ACC112 (cell line): Measurements from ENCODE around the gene BCL2.

ENCODE experiments used
- H2AFZ ChIP-seq: fragments of 200-600 bp; sonication (generic); one replicate; pipeline ENCODE4 v1.6.0; 2017; ENCODE audit warnings: antibody characterized with exemption, low read length; ENCODE audit not compliant: unreplicated experiment
- H3K27ac ChIP-seq: fragments of 200-600 bp; sonication (generic); 2 replicates; pipeline ENCODE4 v1.5.1; 2014; ENCODE audit warnings: low read depth, mild to moderate bottlenecking, antibody characterized with exemption, low read length, moderate library complexity
- H3K27me3 ChIP-seq: fragments of 200-600 bp; sonication (generic); 2 replicates; pipeline ENCODE4 v1.6.1; 2014; ENCODE audit warnings: mild to moderate bottlenecking, antibody characterized with exemption, low read length, moderate library complexity, mixed read lengths; ENCODE audit not compliant: insufficient read depth
- H3K36me3 ChIP-seq: fragments of 200-600 bp; sonication (generic); 2 replicates; pipeline ENCODE4 v1.6.1; 2016; ENCODE audit warnings: mild to moderate bottlenecking, antibody characterized with exemption, low read length, moderate library complexity, mixed read lengths; ENCODE audit not compliant: insufficient read depth
- H3K4me1 ChIP-seq: fragments of 200-600 bp; sonication (generic); one replicate; pipeline ENCODE4 v1.6.1; 2016; ENCODE audit warnings: low read length, mixed read lengths; ENCODE audit not compliant: insufficient read depth, unreplicated experiment, control insufficient read depth
- H3K4me3 ChIP-seq: fragments of 200-600 bp; sonication (generic); 2 replicates; pipeline ENCODE4 v1.5.1; 2014; ENCODE audit warnings: mild to moderate bottlenecking, low read depth, low read length
- H3K79me2 ChIP-seq: fragments of 200-600 bp; sonication (generic); one replicate; pipeline ENCODE4 v1.6.0; 2016; ENCODE audit warnings: low read length; ENCODE audit not compliant: control insufficient read depth, unreplicated experiment, insufficient read depth

The BCL2 gene

DNA sequence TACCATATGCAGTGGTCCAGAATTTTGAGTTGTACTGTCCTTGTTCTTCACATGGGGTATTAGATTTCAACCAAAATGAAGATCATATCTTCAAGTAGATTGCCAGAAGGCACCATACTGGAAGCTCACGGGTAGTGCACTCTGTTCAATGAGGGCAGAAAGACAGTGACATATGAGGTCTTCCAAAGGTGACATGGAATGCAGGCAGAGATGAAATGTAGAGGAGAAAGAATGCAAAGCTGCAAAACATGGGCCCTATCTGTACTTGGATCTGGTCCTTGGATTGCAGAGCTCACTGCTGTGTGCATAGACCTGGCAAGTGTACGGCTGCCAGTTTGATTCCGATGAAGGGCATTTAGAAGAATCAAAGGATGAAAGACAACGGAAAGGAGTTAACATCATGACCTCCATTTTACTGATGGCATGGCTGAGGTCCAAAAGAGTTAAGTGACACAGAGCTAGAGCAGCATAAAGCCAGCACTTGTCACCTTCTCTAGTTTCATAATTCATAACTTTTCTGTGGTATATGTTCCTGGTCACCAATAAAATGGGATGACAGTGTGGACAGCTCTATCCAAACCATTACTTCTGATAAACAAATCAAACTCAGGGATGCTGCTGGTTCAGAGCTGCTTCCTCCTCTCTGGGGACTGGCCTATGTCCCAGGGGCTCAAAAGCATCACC lies 64.7 kb downstream of the BCL2 start:
- no peak overlapping the region for H3K4me3 ChIP-seq
- no peak overlapping the region for H2AFZ ChIP-seq
- H3K36me3 ChIP-seq: no peaks in the 10 kb centered on the region
- H3K27ac ChIP-seq: no peak overlapping the region
- H3K4me1 ChIP-seq: peaks cover 5% of the 10 kb centered on the region
- no peaks in the 10 kb centered on the region for H3K79me2 ChIP-seq
- no peaks in the 10 kb centered on the region for H3K27me3 ChIP-seq

- H2AFZ ChIP-seq: peak overlapping the region; percentile 19
- no peaks in the 10 kb centered on the region for H3K79me2 ChIP-seq
- peak overlapping the region; percentile 28; the same call in 1 of the 2 replicates for H3K27ac ChIP-seq
- H3K4me1 ChIP-seq: peaks cover 5% of the 10 kb centered on the region
- H3K36me3 ChIP-seq: no peaks in the 10 kb centered on the region
- H3K4me3 ChIP-seq: peak overlapping the region; percentile 6
- no peaks in the 10 kb centered on the region for H3K27me3 ChIP-seq
These were observed 65.9 kb downstream of the BCL2 start for GRCh38 chr18:63253428-63254372.

GRCh38 chr18:63253014-63253413 lies 66.6 kb downstream of the BCL2 start:
- Histone ChIP-seq H3K27me3 (no peaks in the 10 kb centered on the region), H3K79me2 (no peaks in the 10 kb centered on the region), H3K27ac (no peak overlapping the region), H3K4me1 (peaks cover 5% of the 10 kb centered on the region), H2AFZ (peak overlapping the region; percentile 19), H3K36me3 (no peaks in the 10 kb centered on the region), H3K4me3 (peak overlapping the region; percentile 6; the same call in 1 of the 2 replicates)

- no peaks in the 10 kb centered on the region for H3K79me2 ChIP-seq
- peaks cover 5% of the 10 kb centered on the region for H3K4me1 ChIP-seq
- no peak overlapping the region for H2AFZ ChIP-seq
- no peaks in the 10 kb centered on the region for H3K36me3 ChIP-seq
- no peaks in the 10 kb centered on the region for H3K27me3 ChIP-seq
- no peak overlapping the region for H3K27ac ChIP-seq
- no peak overlapping the region for H3K4me3 ChIP-seq
These were observed 69.8 kb downstream of the BCL2 start for GRCh38 chr18:63249771-63250170.

DNA sequence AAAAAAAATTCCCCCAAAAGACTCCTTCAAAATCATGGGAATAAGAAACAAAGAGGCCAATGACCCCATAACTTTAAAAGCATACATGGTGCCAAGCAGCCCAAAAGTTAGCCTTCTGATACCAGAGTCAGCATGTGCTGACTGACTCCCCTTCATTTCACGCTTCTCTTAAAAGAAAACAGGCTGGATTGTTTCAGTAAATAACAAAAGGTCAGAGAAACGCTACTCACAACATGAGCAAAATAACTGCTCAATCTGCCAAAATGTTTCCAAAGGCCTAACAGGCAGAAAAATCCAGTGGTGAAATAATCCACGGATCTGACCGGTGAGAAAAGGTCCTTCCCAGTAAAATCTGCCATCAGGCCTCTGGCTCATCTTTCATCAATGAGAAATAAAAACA lies 71.6 kb downstream of the BCL2 start:
- Histone ChIP-seq H3K27me3 (no peaks in the 10 kb centered on the region), H3K79me2 (no peaks in the 10 kb centered on the region), H3K4me1 (no peaks in the 10 kb centered on the region)

DNA sequence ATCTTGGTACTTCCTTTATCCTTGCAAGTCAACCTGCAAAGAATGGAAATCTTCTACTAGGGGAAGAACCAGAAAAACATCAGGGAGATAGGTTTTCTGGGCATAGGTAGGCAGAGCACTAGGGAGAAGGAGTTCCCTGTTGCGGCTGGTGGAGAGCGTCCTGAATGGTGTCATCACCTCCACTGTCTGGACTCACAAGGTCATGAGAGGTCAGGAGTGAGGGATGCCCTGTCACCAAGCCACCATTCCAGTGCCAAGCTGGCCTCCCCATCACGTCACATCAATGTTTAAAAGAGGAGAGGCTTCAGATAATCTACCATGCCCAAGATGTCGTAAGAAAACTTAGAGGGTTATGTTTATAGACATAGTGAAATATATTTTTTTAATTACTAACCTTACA lies 72.1 kb downstream of the BCL2 start:
- H3K4me1 ChIP-seq: no peaks in the 10 kb centered on the region
- H3K27ac ChIP-seq: no peak overlapping the region
- no peaks in the 10 kb centered on the region for H3K27me3 ChIP-seq
- no peaks in the 10 kb centered on the region for H3K36me3 ChIP-seq
- H3K4me3 ChIP-seq: no peak overlapping the region
- no peak overlapping the region for H2AFZ ChIP-seq
- H3K79me2 ChIP-seq: no peaks in the 10 kb centered on the region

More for the DNA sequence above, 71.6 kb downstream of the BCL2 start:
- Histone ChIP-seq H2AFZ (no peak overlapping the region), H3K36me3 (no peaks in the 10 kb centered on the region), H3K27ac (no peak overlapping the region), H3K4me3 (no peak overlapping the region)

- Histone ChIP-seq H3K4me1 (no peaks in the 10 kb centered on the region), H3K36me3 (no peaks in the 10 kb centered on the region), H3K27ac (no peak overlapping the region), H3K27me3 (no peaks in the 10 kb centered on the region), H3K4me3 (no peak overlapping the region), H3K79me2 (no peaks in the 10 kb centered on the region), H2AFZ (no peak overlapping the region)
These were observed 74.0 kb downstream of the BCL2 start for GRCh38 chr18:63245600-63245999.

GRCh38 chr18:63244607-63245006 lies 75.0 kb downstream of the BCL2 start:
- Histone ChIP-seq H3K36me3 (no peaks in the 10 kb centered on the region), H3K27me3 (no peaks in the 10 kb centered on the region), H3K4me3 (no peak overlapping the region), H2AFZ (no peak overlapping the region), H3K27ac (no peak overlapping the region), H3K79me2 (no peaks in the 10 kb centered on the region), H3K4me1 (no peaks in the 10 kb centered on the region)

DNA sequence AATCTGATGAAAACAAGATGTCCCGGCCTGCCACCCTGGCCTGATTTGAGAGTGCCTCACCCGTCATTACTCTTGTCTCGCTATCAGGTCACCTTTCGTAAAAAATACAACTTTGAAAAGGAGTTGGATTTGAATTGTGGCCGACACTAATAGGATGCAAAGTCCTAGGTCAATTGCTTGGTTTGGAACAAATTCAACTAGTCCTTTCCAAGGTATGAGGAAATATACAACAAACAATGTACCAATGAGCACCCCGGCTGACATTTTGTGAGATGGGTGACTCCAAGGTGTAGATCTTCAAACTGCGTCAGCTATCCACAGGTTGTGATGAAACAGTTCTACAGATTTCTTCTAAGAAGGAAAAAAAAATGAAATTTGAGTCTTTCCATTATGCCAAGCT lies 77.8 kb downstream of the BCL2 start:
- Histone ChIP-seq H3K36me3 (no peaks in the 10 kb centered on the region), H3K27ac (no peak overlapping the region), H2AFZ (no peak overlapping the region), H3K4me3 (no peak overlapping the region), H3K79me2 (no peaks in the 10 kb centered on the region), H3K4me1 (peaks cover 18% of the 10 kb centered on the region), H3K27me3 (no peaks in the 10 kb centered on the region)

- no peaks in the 10 kb centered on the region for H3K27me3 ChIP-seq
- no peak overlapping the region for H3K27ac ChIP-seq
- no peak overlapping the region for H2AFZ ChIP-seq
- H3K36me3 ChIP-seq: no peaks in the 10 kb centered on the region
- H3K4me3 ChIP-seq: no peak overlapping the region
- H3K4me1 ChIP-seq: peaks cover 18% of the 10 kb centered on the region
- H3K79me2 ChIP-seq: no peaks in the 10 kb centered on the region
These were observed 78.3 kb downstream of the BCL2 start for GRCh38 chr18:63241317-63241712.
